LNCAP (cell line): Measurements from ENCODE around the gene SCFD1.

Experiments used
- TF ChIP-seq, protein P1 (sequence below): fragments of 450-650 bp; IDR thresholded peaks from 2 replicates; pipeline ENCODE4 v1.5.1; 2017; ENCODE audit warnings: mild to moderate bottlenecking

The SCFD1 gene

GRCh38 chr14:30621940-30622830 lies at the start of gene SCFD1:
Gene SCFD1 (plus strand): TSS chr14:30622319. CDS start chr14:30622339, 20 bp downstream.
- TF ChIP-seq, protein P1, sequence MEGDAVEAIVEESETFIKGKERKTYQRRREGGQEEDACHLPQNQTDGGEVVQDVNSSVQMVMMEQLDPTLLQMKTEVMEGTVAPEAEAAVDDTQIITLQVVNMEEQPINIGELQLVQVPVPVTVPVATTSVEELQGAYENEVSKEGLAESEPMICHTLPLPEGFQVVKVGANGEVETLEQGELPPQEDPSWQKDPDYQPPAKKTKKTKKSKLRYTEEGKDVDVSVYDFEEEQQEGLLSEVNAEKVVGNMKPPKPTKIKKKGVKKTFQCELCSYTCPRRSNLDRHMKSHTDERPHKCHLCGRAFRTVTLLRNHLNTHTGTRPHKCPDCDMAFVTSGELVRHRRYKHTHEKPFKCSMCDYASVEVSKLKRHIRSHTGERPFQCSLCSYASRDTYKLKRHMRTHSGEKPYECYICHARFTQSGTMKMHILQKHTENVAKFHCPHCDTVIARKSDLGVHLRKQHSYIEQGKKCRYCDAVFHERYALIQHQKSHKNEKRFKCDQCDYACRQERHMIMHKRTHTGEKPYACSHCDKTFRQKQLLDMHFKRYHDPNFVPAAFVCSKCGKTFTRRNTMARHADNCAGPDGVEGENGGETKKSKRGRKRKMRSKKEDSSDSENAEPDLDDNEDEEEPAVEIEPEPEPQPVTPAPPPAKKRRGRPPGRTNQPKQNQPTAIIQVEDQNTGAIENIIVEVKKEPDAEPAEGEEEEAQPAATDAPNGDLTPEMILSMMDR = no peak

- TF ChIP-seq, protein P1 = no peak
Observed at GRCh38 chr14:30572771-30573170, 49.3 kb upstream of the SCFD1 start.

DNA sequence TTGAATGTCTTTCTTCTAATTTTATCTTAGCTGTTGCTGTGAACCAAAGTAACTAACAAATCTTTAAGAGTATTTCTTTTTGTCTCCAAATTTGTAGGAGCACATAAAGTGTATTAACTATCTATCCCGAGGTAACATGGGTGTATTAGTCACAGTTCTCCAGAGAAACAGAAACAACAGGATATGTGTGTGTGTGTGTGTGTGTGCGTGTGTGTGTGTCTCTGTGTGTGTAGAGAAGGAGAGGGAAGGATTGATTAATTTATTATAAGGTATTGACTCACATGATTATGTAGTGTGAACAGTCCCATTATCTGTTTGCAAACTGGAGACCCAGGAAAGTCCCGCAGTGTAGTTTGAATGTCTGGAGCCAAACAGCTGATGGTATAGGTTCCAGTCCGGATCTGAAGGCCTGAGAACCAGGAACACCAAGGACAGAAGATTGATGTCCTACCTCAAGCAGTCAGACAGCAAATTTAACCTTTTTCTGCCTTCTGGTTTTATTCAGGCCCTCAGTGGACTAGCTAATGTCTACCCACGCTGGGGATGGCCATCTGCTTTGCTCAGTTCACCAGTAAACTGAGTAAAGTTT lies 48.8 kb upstream of the SCFD1 start:
- TF ChIP-seq, protein P1 = no peak

DNA sequence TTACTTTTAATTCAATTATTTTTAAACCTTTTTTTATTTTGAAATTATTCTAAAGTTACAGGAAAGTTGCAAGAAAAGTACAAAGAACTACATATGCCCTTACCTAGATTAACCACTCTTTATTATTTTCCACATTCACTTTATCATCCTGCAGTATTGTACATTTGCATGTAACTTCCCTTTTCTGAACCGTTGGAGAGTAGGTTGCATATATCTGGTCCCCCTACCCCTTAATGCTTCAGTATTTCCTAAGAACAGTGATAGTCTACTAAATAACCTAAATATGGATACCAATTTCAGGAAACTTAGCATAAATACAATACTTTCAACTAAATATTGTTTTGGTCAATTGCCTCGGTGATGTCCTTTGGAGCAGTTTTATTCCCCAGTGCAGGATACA lies 48.2 kb upstream of the SCFD1 start:
- TF ChIP-seq, protein P1 = no peak

DNA sequence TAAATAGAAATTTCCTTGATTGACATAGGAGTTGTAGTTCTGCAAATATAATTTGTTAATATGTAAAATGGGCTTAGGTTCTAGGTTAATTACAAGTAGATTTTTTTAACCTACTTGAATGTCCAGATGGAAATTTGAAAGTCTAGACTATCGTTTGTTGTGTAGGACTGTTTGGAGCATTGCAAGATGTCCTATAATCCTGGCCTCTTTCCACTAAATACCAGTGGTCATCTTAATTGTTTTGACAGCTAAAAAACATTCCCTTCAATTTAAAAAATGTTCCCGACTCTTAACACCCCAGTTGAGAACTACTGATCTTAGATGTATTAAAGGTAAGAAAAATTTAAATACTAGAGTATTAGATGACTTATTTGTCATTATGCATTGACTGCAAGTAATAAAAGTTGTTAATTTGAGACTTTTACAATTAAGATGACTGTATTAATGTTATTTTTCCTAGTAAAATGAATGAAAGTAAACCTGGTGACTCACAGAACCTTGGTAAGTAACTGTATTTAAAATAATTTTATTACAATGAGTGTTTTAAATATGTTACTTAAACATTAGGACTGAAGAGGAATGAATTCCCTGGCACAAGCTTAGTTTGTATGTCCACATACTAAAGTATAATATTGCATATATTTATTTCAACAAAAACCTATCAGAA lies 41.4 kb upstream of the SCFD1 start:
- TF ChIP-seq, protein P1 = no peak

DNA sequence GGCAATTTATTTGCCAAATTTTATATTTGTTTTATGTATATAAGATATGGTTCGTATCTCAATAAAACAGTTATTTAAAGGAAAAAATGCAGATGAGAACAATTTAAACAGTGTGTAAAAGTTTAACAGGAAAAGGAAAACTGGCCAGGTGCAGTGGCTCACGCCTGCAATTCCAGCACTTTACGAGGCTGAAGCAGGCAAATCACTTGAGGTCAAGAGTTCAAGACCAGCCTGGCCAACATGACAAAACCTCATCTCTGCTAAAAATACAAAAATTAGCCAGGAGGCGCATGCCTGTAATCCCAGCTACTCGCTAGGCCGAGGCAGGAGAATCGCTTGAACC lies 40.9 kb upstream of the SCFD1 start:
- TF ChIP-seq, protein P1 = no peak

- TF ChIP-seq, protein P1 = no peak
Observed at GRCh38 chr14:30582376-30582775, 39.7 kb upstream of the SCFD1 start.
